Stomach (tissue), 9 donors: Measurements from ENCODE around the gene GRAMD2A. TPM values are rescaled to one million over a fixed set of nuclear protein-coding genes. Genes with fewer than 3 reads are reported as not detected.

Experiments
- DNase-seq, 2 donors: peaks; one replicate each; pipeline versions ENCODE4 v3.0.0 to v3.0.0-alpha.2; 2013 to 2019
- H3K27ac ChIP-seq, 5 donors: fragments of 200-600 bp in 4 of 5; sonication (generic) in 4 of 5; one replicate each; pipeline ENCODE4 v1.5.1; 2013 to 2019; ENCODE audit warnings: mild to moderate bottlenecking in 1 of 5, moderate library complexity in 1 of 5
- H3K27me3 ChIP-seq, 3 donors: fragments of 200-600 bp; sonication (generic); one replicate each; pipeline ENCODE4 v1.5.1; 2017 to 2019; ENCODE audit warnings: mixed run types in 1 of 3
- H3K36me3 ChIP-seq, 4 donors: fragments of 200-600 bp; sonication (generic); 1 replicate in 3 of 4; 2 replicates in 1 of 4; pipeline ENCODE4 v1.5.1; 2016 to 2019
- H3K4me1 ChIP-seq, 4 donors: fragments of 200-600 bp; sonication (generic); one replicate each; pipeline ENCODE4 v1.5.1; 2016 to 2019
- H3K4me3 ChIP-seq, 4 donors: fragments of 200-600 bp; sonication (generic) in 3 of 4; one replicate each; pipeline ENCODE4 v1.5.1; 2016 to 2019; ENCODE audit warnings: mild to moderate bottlenecking in 1 of 4
- H3K9me3 ChIP-seq, 4 donors: fragments of 200-600 bp; sonication (generic); one replicate each; pipeline ENCODE4 v1.5.1; 2016 to 2019
- EP300 ChIP-seq: sonication (generic); formaldehyde crosslinking; IDR thresholded peaks from one replicate; pipeline ENCODE4 v1.6.1; 2017; ENCODE audit warnings: antibody characterized with exemption
- POLR2A ChIP-seq, 4 donors: fragments of 450-650 bp; IDR thresholded peaks; one replicate each; pipeline ENCODE4 v1.6.1; 2016; ENCODE audit warnings: antibody characterized with exemption in 4 of 4, control low read depth in 2 of 4, mild to moderate bottlenecking in 1 of 4, moderate library complexity in 1 of 4
- POLR2AphosphoS5 ChIP-seq, 3 donors: sonication (generic); formaldehyde crosslinking; IDR thresholded peaks; one replicate each; pipeline ENCODE4 v1.6.1; 2016; ENCODE audit warnings: antibody characterized with exemption in 3 of 3
- WGBS, 5 donors: extraction: QIAGEN DNeasy Blood & Tissue Kit in 3 of 5; methylation state at CpG; one replicate each; pipeline versions ENCODE4 v1.1.5 to v1.1.7; 2013 to 2018; 5-methylcytosine and 5-hydroxymethylcytosine counted together
- intact Hi-C: fragments of 100-400 bp; cut with DNase I; formaldehyde crosslinking; loops from one replicate; pipeline ENCODE4 v1.15.1; 2023; ENCODE audit warnings: low total_unique reads
- polyA plus RNA-seq, 3 donors: library from polyadenylated mRNA; stranded (reverse); fragments of 200-250 nt; gene quantifications; one replicate each; pipeline ENCODE4 v1.2.3, GENCODE V29; 2013
- total RNA-seq, 5 donors: library from RNA; depleted of rRNA; stranded (reverse); fragments of >200 nt; gene quantifications; one replicate each; pipeline versions ENCODE4 v1.1.0 to v1.2.3, GENCODE V29; 2014 to 2016
- TF ChIP-seq, protein P1 (sequence below), 7 experiments: fragments of 450-650 bp in 4 of 7; fragments of 200-600 bp in 3 of 7; sonication (generic) in 3 of 7; IDR thresholded peaks; one replicate each; pipeline ENCODE4 v1.5.1; 2016 to 2019; ENCODE audit warnings: antibody characterized with exemption in 7 of 7, control low read depth in 2 of 7, mild to moderate bottlenecking in 1 of 7
- donor health status: healthy with polysubstance abuse.
- donor health status: Bipolar disorder and iron deficiency.
- donor health status: healthy.

Gene GRAMD2A
- total and polyA plus RNA-seq, 8 donors, result 0.29 to 0.92 (median 0.59) TPM; not detected in 4

DNA sequence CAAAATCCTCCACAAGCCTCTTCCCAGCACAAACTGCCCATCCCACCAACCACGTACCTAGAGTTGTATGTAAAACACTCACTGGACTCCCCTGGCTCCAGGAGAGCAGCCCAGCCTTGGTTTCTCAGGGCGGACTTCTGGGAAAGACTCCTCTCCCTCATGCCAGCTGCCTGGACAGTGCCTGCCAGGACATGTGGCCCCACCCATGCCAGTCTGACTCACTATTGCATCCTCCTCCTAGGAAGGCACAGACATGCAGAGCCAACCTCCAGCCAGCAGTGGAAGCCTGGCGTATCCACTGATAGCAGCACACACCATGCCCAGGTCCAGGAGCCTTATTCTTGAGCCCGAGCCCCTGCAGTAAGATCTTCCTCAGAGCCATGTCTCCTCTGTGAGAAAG, 24.8 kb upstream of the GRAMD2A start:
- Histone ChIP-seq H3K36me3 (peaks cover 14 to 50% (median 37%) of the 10 kb centered on the region in 4 donors), H3K4me1 (peaks cover 28 to 79% (median 44%) of the 10 kb centered on the region in 4 donors), H3K4me3 (no peak overlapping the region), H3K27me3 (no peaks in the 10 kb centered on the region), H3K9me3 (no peaks in the 10 kb centered on the region), H3K27ac (peak overlapping the region in 1 of 5 donors; percentile 32)
- no peak for DNase-seq
- WGBS, 5 donors, result 68 to 83% (median 79%) methylated on average over 4 of the region's 4 CpGs
- TF ChIP-seq, protein P1, sequence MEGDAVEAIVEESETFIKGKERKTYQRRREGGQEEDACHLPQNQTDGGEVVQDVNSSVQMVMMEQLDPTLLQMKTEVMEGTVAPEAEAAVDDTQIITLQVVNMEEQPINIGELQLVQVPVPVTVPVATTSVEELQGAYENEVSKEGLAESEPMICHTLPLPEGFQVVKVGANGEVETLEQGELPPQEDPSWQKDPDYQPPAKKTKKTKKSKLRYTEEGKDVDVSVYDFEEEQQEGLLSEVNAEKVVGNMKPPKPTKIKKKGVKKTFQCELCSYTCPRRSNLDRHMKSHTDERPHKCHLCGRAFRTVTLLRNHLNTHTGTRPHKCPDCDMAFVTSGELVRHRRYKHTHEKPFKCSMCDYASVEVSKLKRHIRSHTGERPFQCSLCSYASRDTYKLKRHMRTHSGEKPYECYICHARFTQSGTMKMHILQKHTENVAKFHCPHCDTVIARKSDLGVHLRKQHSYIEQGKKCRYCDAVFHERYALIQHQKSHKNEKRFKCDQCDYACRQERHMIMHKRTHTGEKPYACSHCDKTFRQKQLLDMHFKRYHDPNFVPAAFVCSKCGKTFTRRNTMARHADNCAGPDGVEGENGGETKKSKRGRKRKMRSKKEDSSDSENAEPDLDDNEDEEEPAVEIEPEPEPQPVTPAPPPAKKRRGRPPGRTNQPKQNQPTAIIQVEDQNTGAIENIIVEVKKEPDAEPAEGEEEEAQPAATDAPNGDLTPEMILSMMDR (IDR thresholded peaks at IDR 0.05), result no peak
- peak in 1 of 3 donors; percentile 30 for TF ChIP-seq POLR2AphosphoS5 (IDR thresholded peaks at IDR 0.05)
- intact Hi-C loops, result no loop called here

DNA sequence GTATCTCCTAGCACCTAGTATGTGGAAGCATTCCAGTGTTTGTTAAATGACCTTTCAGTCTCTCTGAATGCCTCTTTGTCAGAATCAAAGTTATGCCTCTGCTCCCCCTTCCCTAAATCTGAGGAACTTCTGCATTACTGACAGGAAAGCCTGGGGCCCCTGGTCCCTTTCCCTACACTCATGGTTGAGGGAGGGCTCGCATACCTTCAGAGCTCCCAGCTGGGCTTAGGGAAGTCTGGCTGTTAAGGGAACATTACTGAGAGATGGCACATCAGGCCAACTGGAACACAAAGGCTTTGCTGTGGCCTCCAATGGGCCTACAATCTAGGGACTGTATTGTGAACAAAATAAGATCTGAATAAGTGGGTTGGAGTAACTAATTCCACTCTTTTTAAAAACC, 23.1 kb upstream of the GRAMD2A start:
- Histone ChIP-seq H3K9me3 (no peaks in the 10 kb centered on the region), H3K27ac (no peak overlapping the region), H3K4me3 (no peak overlapping the region), H3K4me1 (peaks cover 14 to 61% (median 27%) of the 10 kb centered on the region in 4 donors), H3K36me3 (peaks cover 30 to 68% (median 54%) of the 10 kb centered on the region in 4 donors), H3K27me3 (no peaks in the 10 kb centered on the region)
- DNase-seq, result no peak
- intact Hi-C loops, result no loop called here
- TF ChIP-seq POLR2A (IDR thresholded peaks at IDR 0.05) (no peak), EP300 (no peak), POLR2AphosphoS5 (IDR thresholded peaks at IDR 0.05) (no peak)
- TF ChIP-seq, protein P1 (IDR thresholded peaks at IDR 0.05), result no peak
- WGBS, 5 donors, result 39 to 72% (median 62%) methylated on average over 1 of the region's 1 CpG

DNA sequence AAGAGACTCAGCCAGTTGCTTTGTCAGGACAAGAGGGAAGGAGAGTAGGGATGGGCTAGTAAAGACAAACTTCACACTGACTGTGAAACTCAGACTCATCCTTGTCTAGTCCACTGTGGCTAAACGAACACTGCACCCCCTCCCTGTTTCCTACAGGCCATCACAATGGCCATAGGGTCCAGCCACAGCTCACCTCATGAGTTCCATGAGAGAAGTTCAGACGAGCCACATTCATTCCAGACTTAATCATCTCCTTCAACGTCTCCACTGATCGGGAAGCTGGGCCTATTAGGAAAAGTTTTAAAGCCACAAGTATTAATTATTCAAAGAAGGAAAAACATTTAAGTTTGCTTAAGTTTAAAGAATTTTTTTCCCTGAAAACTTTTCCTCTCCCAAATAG, 19.6 kb upstream of the GRAMD2A start:
- no peak overlapping the region for H3K27ac ChIP-seq
- DNase-seq, result no peak
- TF ChIP-seq, protein P1 (IDR thresholded peaks at IDR 0.05), result no peak
- TF ChIP-seq EP300, result no peak
- TF ChIP-seq POLR2A (IDR thresholded peaks at IDR 0.05), result no peak
- no peak for TF ChIP-seq POLR2AphosphoS5 (IDR thresholded peaks at IDR 0.05)
- H3K4me3 ChIP-seq, result no peak overlapping the region
- H3K4me1 ChIP-seq, result peaks cover 6 to 45% (median 15%) of the 10 kb centered on the region in 4 donors
- 68 to 82% (median 80%) methylated on average over 4 of the region's 4 CpGs for WGBS, 5 donors
- H3K27me3 ChIP-seq, result no peaks in the 10 kb centered on the region
- intact Hi-C loops, result no loop called here
- H3K9me3 ChIP-seq, result no peaks in the 10 kb centered on the region
- H3K36me3 ChIP-seq, result peaks cover 57 to 90% (median 77%) of the 10 kb centered on the region in 4 donors

DNA sequence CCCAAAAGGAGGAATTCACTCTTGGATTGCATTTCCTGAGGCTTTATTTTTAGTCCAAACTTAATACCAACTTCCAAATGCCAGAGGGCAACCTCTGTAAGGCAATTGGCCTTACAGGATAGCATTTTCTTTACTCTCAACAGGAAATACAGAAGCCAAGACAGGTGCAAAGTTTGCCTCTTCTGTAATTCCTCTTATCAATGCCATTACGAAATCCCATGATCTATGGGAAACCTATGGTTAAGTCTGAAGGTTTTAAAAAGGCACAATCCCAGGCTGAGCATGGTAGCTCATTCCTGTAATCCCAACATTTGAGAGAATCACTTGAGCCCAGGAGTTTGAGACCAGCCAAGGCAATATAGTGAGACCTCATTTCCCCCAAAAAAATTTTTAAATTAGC, 18.5 kb upstream of the GRAMD2A start:
- H3K4me3 ChIP-seq, result no peak overlapping the region
- TF ChIP-seq POLR2A (IDR thresholded peaks at IDR 0.05), result no peak
- TF ChIP-seq, protein P1 (IDR thresholded peaks at IDR 0.05), result no peak
- no peak for TF ChIP-seq POLR2AphosphoS5 (IDR thresholded peaks at IDR 0.05)
- TF ChIP-seq EP300, result no peak
- DNase-seq, result no peak
- no peaks in the 10 kb centered on the region for H3K27me3 ChIP-seq
- no peaks in the 10 kb centered on the region for H3K9me3 ChIP-seq
- 56 to 82% (median 71%) methylated on average over 1 of the region's 1 CpG for WGBS, 5 donors
- H3K4me1 ChIP-seq, result peaks cover 0 to 34% (median 9%) of the 10 kb centered on the region in 4 donors
- peaks cover 69 to 100% (median 88%) of the 10 kb centered on the region in 4 donors for H3K36me3 ChIP-seq
- intact Hi-C loops, result no loop called here
- no peak overlapping the region for H3K27ac ChIP-seq
